ENCODE results near the gene PARN. TPM values are rescaled to one million over a fixed set of nuclear protein-coding genes. Genes with fewer than 3 reads are reported as not detected.

PARN gene
- total and polyA plus RNA-seq, 2 experiments from 2014 or later: 35.0 to 35.4 TPM

DNA sequence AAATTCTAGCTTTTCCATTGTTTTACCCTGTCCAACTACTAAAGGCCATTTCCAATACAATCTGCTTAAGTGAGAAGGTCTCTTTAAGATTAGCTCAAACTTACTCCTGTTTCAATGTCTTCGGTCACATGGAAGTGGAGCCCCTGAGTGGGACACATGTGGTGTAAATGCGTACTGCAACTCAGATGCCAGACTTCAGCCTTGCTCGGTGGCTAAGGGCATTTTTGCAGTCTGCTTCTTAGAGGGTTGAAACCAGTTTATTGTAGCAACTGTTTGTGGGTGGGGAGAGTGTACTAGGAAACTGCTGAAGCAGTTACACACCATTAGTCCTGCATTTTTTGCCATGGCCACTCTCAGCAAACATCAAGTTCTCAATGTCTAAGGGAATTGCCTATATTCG is 140.6 kb downstream of the PARN start:
- WGBS, 2 experiments (ENCODE audit: low coverage in 1 of 2, low lambda C conversion rate in 2 of 2, missing lambda C conversion rate in 2 of 2): 51 to 53% methylated on average over 4 of the region's 4 CpGs
- DNase-seq: peak; percentile 62
- Histone ChIP-seq H4K20me1 (ENCODE audit: insufficient read depth) (no peaks in the 10 kb centered on the region), H3K79me2 (ENCODE audit: insufficient read depth) (peaks cover 12% of the 10 kb centered on the region; the same call in 1 of the 2 replicates), H3K36me3 (ENCODE audit: low read depth) (no peaks in the 10 kb centered on the region), H3K9ac (no peak overlapping the region), H3K9me2 (ENCODE audit: insufficient read depth) (no peaks in the 10 kb centered on the region), H3K27ac (no peak overlapping the region), H3K4me3 (no peak overlapping the region), H3K4me2 (ENCODE audit: unreplicated experiment) (no peak overlapping the region), H3F3A (ENCODE audit: insufficient read depth) (peaks cover 29% of the 10 kb centered on the region), H3K9me3 (ENCODE audit: low read depth) (no peaks in the 10 kb centered on the region), H3K27me3 (replicated peaks; ENCODE audit: insufficient read depth) (no peaks in the 10 kb centered on the region), H2AFZ (no peak overlapping the region), H3K4me1 (ENCODE audit: insufficient read depth) (peaks cover 38% of the 10 kb centered on the region)
- in situ Hi-C loops (cut with MboI): no loop called here
- TF ChIP-seq EZH2phosphoT487 (IDR thresholded peaks at IDR 0.05; ENCODE audit: insufficient read depth, low read depth): no peak
- no peak for TF ChIP-seq EZH2 (IDR thresholded peaks at IDR 0.05; ENCODE audit: insufficient read depth, poor library complexity, severe bottlenecking)

DNA sequence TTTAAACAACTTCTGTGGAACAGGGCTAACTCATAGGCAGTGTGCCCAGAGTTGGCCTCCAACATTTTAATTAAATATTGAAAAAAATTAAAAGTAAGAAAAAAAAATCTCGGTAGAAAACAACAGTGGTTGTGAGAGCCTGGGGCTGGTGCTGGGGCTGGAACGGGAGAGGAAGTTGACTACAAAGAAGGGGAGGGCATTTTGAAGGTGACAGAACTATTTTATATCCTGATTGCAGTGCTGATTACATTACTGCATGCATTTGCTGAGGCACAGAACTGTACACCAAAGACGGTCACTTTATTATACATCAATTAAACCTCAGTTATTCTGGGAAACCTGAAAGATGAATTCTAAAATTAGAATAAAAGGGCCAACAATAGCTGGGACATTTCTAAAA is 142.5 kb downstream of the PARN start:
- no peaks in the 10 kb centered on the region for H3K9me3 ChIP-seq (ENCODE audit: low read depth)
- WGBS, 2 experiments (ENCODE audit: low coverage in 1 of 2, low lambda C conversion rate in 2 of 2, missing lambda C conversion rate in 2 of 2): 0 to 2% methylated on average over 3 of the region's 3 CpGs
- peak overlapping the region; percentile 59 for H3K9ac ChIP-seq
- peak; percentile 36 for DNase-seq
- H4K20me1 ChIP-seq (ENCODE audit: insufficient read depth): no peaks in the 10 kb centered on the region
- H3K4me1 ChIP-seq (ENCODE audit: insufficient read depth): peaks cover 39% of the 10 kb centered on the region
- peak overlapping the region; percentile 76 for H3K27ac ChIP-seq
- H3K27me3 ChIP-seq (replicated peaks; ENCODE audit: insufficient read depth): no peaks in the 10 kb centered on the region
- H2AFZ ChIP-seq: no peak overlapping the region
- TF ChIP-seq EZH2 (IDR thresholded peaks at IDR 0.05; ENCODE audit: insufficient read depth, poor library complexity, severe bottlenecking) (no peak), EZH2phosphoT487 (IDR thresholded peaks at IDR 0.05; ENCODE audit: insufficient read depth, low read depth) (no peak)
- in situ Hi-C loops (cut with MboI): no loop called here
- H3K4me3 ChIP-seq: peak overlapping the region; percentile 73
- H3F3A ChIP-seq (ENCODE audit: insufficient read depth): peaks cover 30% of the 10 kb centered on the region
- H3K9me2 ChIP-seq (ENCODE audit: insufficient read depth): no peaks in the 10 kb centered on the region
- peak overlapping the region; percentile 84 for H3K4me2 ChIP-seq (ENCODE audit: unreplicated experiment)
- H3K79me2 ChIP-seq (ENCODE audit: insufficient read depth): no peaks in the 10 kb centered on the region
- H3K36me3 ChIP-seq (ENCODE audit: low read depth): no peaks in the 10 kb centered on the region

DNA sequence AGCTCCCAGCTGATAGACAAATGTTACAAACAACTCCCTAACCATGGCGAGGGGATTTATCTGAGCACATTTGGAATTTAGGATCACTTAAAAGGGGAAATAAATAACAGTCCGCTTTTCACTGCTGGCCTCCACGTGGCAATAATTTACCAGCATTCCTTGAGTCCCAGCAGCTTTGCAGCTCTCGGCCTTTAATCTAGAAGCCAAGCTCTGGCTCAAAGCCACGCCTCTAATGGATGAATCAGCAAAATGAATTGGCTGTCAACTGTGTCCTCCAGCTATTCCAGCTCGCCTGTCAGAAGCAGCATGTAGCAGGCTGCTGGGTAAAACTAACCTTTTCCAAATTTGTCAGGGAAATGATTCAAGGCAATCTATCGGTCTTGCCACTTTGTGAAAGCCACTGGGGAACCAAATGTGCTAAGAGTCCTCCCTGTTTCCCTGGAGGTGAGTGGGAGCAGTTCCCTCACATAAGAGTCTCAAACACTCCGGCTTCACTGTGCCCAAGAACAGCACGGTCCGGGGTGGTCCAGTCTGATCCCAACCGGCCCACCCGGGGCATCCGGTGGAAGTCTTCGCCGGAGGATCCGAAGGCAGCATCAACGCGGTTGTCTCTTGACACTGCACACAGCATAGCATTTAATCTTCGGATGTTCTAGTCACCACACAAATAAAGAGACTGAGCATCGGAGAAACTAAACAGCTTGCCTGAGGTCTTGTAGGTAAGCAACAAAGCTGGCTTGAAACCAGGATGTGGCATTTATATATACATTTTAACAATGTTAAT is 143.3 kb downstream of the PARN start:
- H3K4me2 ChIP-seq (ENCODE audit: unreplicated experiment): peak overlapping the region; percentile 84
- no peaks in the 10 kb centered on the region for H3K9me3 ChIP-seq (ENCODE audit: low read depth)
- H3K27ac ChIP-seq: peak overlapping the region; percentile 76
- no peak for TF ChIP-seq EZH2 (IDR thresholded peaks at IDR 0.05; ENCODE audit: insufficient read depth, poor library complexity, severe bottlenecking)
- no peak for TF ChIP-seq EZH2phosphoT487 (IDR thresholded peaks at IDR 0.05; ENCODE audit: insufficient read depth, low read depth)
- H3K4me3 ChIP-seq: peak overlapping the region; percentile 73
- H3K36me3 ChIP-seq (ENCODE audit: low read depth): no peaks in the 10 kb centered on the region
- no peaks in the 10 kb centered on the region for H3K27me3 ChIP-seq (replicated peaks; ENCODE audit: insufficient read depth)
- H3F3A ChIP-seq (ENCODE audit: insufficient read depth): peaks cover 30% of the 10 kb centered on the region
- in situ Hi-C loops (cut with MboI): no loop called here
- no peaks in the 10 kb centered on the region for H3K9me2 ChIP-seq (ENCODE audit: insufficient read depth)
- peak overlapping the region; percentile 59 for H3K9ac ChIP-seq
- 1 to 4% methylated on average over 20 of the region's 20 CpGs for WGBS, 2 experiments (ENCODE audit: low coverage in 1 of 2, low lambda C conversion rate in 2 of 2, missing lambda C conversion rate in 2 of 2)
- peaks cover 39% of the 10 kb centered on the region for H3K4me1 ChIP-seq (ENCODE audit: insufficient read depth)
- peak overlapping the region; percentile 54 for H2AFZ ChIP-seq
- peak; percentile 96 for DNase-seq
- no peaks in the 10 kb centered on the region for H3K79me2 ChIP-seq (ENCODE audit: insufficient read depth)
- H4K20me1 ChIP-seq (ENCODE audit: insufficient read depth): no peaks in the 10 kb centered on the region

DNA sequence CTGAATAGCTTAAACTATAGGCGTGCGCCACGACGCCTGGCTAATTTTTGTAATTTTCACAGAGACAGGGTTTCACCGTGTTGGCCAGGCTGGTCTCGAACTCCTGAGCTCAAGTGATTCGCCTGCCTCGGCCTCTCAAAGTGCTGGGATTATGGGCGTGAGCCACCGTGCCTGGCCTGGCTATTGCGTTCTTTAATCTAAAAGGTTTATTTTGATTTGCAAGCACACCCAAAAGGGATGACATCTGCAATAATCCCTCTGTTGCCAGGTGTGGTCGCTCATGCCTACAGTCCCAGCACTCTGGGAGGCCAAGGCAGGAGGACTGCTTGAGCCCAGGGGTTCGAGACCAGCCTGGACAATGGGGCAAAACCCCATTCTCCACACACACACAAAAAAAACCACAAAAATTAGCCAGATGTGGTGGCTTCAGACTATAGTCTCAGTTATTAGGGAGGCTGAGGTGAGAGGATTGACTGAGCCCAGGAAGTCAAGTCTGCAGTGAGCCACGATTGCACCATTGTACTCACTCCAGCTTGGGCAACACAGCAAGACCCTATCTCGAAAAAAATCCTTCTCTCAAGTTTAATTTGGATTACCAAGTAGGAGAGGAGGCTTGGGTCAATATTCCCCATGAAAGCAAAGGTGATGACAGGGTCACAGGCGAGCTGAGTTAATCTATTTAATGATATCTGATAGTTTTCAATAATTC is 144.1 kb downstream of the PARN start:
- peak overlapping the region; percentile 73 for H3K4me3 ChIP-seq
- H3K27ac ChIP-seq: peak overlapping the region; percentile 76
- H3K36me3 ChIP-seq (ENCODE audit: low read depth): no peaks in the 10 kb centered on the region
- no peak for TF ChIP-seq EZH2 (IDR thresholded peaks at IDR 0.05; ENCODE audit: insufficient read depth, poor library complexity, severe bottlenecking)
- TF ChIP-seq EZH2phosphoT487 (IDR thresholded peaks at IDR 0.05; ENCODE audit: insufficient read depth, low read depth): no peak
- peaks cover 30% of the 10 kb centered on the region for H3F3A ChIP-seq (ENCODE audit: insufficient read depth)
- peak overlapping the region; percentile 84 for H3K4me2 ChIP-seq (ENCODE audit: unreplicated experiment)
- no peaks in the 10 kb centered on the region for H4K20me1 ChIP-seq (ENCODE audit: insufficient read depth)
- no peaks in the 10 kb centered on the region for H3K9me3 ChIP-seq (ENCODE audit: low read depth)
- no peak for DNase-seq
- H2AFZ ChIP-seq: peak overlapping the region; percentile 54; the same call in 1 of the 2 replicates
- H3K27me3 ChIP-seq (replicated peaks; ENCODE audit: insufficient read depth): no peaks in the 10 kb centered on the region
- in situ Hi-C loops (cut with MboI): no loop called here
- H3K79me2 ChIP-seq (ENCODE audit: insufficient read depth): no peaks in the 10 kb centered on the region
- WGBS, 2 experiments (ENCODE audit: low coverage in 1 of 2, low lambda C conversion rate in 2 of 2, missing lambda C conversion rate in 2 of 2): 71 to 74% methylated on average over 13 to 16 of the region's 16 CpGs
- peak overlapping the region; percentile 59 for H3K9ac ChIP-seq
- peaks cover 39% of the 10 kb centered on the region for H3K4me1 ChIP-seq (ENCODE audit: insufficient read depth)
- no peaks in the 10 kb centered on the region for H3K9me2 ChIP-seq (ENCODE audit: insufficient read depth)
